IMR-90 (cell line): ENCODE measurements around the gene IL1RAPL1. TPM values are rescaled to one million over a fixed set of nuclear protein-coding genes. Genes with fewer than 3 reads are reported as not detected.

Experiments
- ATAC-seq: fragments of 200-7000 bp; cut with Tn5 transposase; 2 replicates; pipeline ENCODE4 v1.9.1; 2020; ENCODE audit warnings: low read depth, mild to moderate bottlenecking, moderate library complexity
- BruUV-seq: library from RNA; stranded (reverse); fragments of 400-500 nt; replicated peaks from 2 replicates; lab custom pipeline; 2021; lab: Mats Ljungman, UMichigan
- CTCF ChIA-PET: fragments of 300-600 bp; formaldehyde crosslinking; extraction: SDS; loops from one replicate; lab custom pipeline; 2021; ENCODE audit warnings: antibody characterized with exemption; lab: Yijun Ruan, JAX
- POLR2A ChIA-PET: fragments of 300-600 bp; sonication (Branson Sonifier 250); formaldehyde crosslinking; loops from one replicate; lab custom pipeline; 2022; ENCODE audit warnings: antibody characterized with exemption; ENCODE audit not compliant: unreplicated experiment; lab: Charles Lee
- DNase-seq: peaks from one replicate; pipeline ENCODE4 v3.0.0; 2013
- H2AFZ ChIP-seq: replicated peaks from 2 replicates; pipeline ENCODE3; 2013; ENCODE audit warnings: low read length, mild to moderate bottlenecking; ENCODE audit not compliant: poor library complexity
- H2AK5ac ChIP-seq: 2 replicates; pipeline ENCODE4 v1.6.1; 2013; ENCODE audit warnings: low read depth, low read length, inconsistent platforms
- H2AK9ac ChIP-seq: replicated peaks from 2 replicates; pipeline ENCODE3; 2013; ENCODE audit warnings: mild to moderate bottlenecking, low read depth, low read length, moderate library complexity; ENCODE audit not compliant: poor library complexity
- H2BK120ac ChIP-seq: 2 replicates; pipeline ENCODE4 v1.6.1; 2013; ENCODE audit warnings: low read depth, low read length, inconsistent platforms
- H2BK15ac ChIP-seq: 3 replicates; pipeline ENCODE4 v1.6.1; 2013; ENCODE audit warnings: low read depth, low read length, inconsistent platforms
- H2BK20ac ChIP-seq: 2 replicates; pipeline ENCODE4 v1.6.1; 2013; ENCODE audit warnings: low read depth, mild to moderate bottlenecking, inconsistent platforms, low read length, moderate library complexity
- H2BK5ac ChIP-seq: 2 replicates; pipeline ENCODE4 v1.6.1; 2013; ENCODE audit warnings: mild to moderate bottlenecking, low read depth, low read length, inconsistent platforms; ENCODE audit not compliant: poor library complexity, severe bottlenecking
- H3K14ac ChIP-seq: replicated peaks from 2 replicates; pipeline ENCODE4 v1.6.1; 2013; ENCODE audit warnings: low read depth, low read length, inconsistent platforms
- H3K18ac ChIP-seq: 2 replicates; pipeline ENCODE4 v1.6.1; 2013; ENCODE audit warnings: low read depth, low read length, control low read depth
- H3K23ac ChIP-seq: 2 replicates; pipeline ENCODE4 v1.6.1; 2013; ENCODE audit warnings: low read depth, low read length, inconsistent platforms
- H3K27ac ChIP-seq: 2 replicates; pipeline ENCODE4 v1.5.1; 2013; ENCODE audit warnings: mild to moderate bottlenecking, control low read depth, low read length; ENCODE audit not compliant: insufficient read depth
- H3K27me3 ChIP-seq: 2 replicates; pipeline ENCODE4 v1.6.1; 2013; ENCODE audit warnings: low read length; ENCODE audit not compliant: control insufficient read depth, insufficient read depth
- H3K36me3 ChIP-seq: 2 replicates; pipeline ENCODE4 v1.6.1; 2013; ENCODE audit warnings: low read length, mixed read lengths; ENCODE audit not compliant: control insufficient read depth, insufficient read depth
- H3K4ac ChIP-seq: 2 replicates; pipeline ENCODE4 v1.6.1; 2013; ENCODE audit warnings: low read depth, low read length, inconsistent platforms
- H3K4me1 ChIP-seq: 2 replicates; pipeline ENCODE4 v1.6.1; 2013; ENCODE audit warnings: low read length, mixed read lengths; ENCODE audit not compliant: control insufficient read depth, insufficient read depth
- H3K4me2 ChIP-seq: 2 replicates; pipeline ENCODE4 v1.6.1; 2013; ENCODE audit warnings: low read depth, mild to moderate bottlenecking, control low read depth, low read length, moderate library complexity
- H3K4me3 ChIP-seq: 2 replicates; pipeline ENCODE4 v1.5.1; 2013; ENCODE audit warnings: low read depth, mild to moderate bottlenecking, control low read depth, low read length, moderate library complexity; ENCODE audit not compliant: insufficient read depth
- H3K56ac ChIP-seq: 2 replicates; pipeline ENCODE4 v1.6.1; 2013; ENCODE audit warnings: low read length, inconsistent platforms; ENCODE audit not compliant: insufficient read depth; ENCODE audit errors: extremely low read depth
- H3K79me1 ChIP-seq, 2 experiments: 2 replicates each; pipeline ENCODE4 v1.6.1; 2013; ENCODE audit warnings: low read length in 2 of 2, inconsistent platforms in 1 of 2, low read depth in 1 of 2
- H3K9ac ChIP-seq: 2 replicates; pipeline ENCODE4 v1.6.1; 2013; ENCODE audit warnings: low read depth, low read length, control low read depth
- H3K9me1 ChIP-seq: 2 replicates; pipeline ENCODE4 v1.6.1; 2013; ENCODE audit warnings: low read length, inconsistent platforms; ENCODE audit not compliant: insufficient read depth
- H3K9me3 ChIP-seq: 2 replicates; pipeline ENCODE4 v1.6.1; 2013; ENCODE audit warnings: low read length; ENCODE audit not compliant: control insufficient read depth, insufficient read depth
- H4K20me1 ChIP-seq: 2 replicates; pipeline ENCODE4 v1.6.1; 2013; ENCODE audit warnings: low read length, inconsistent platforms; ENCODE audit not compliant: insufficient read depth
- H4K5ac ChIP-seq: 2 replicates; pipeline ENCODE4 v1.6.1; 2013; ENCODE audit warnings: mild to moderate bottlenecking, low read depth, low read length, control low read depth
- H4K8ac ChIP-seq, 2 experiments: 2 replicates each; pipeline ENCODE4 v1.6.1; 2013; ENCODE audit warnings: low read depth in 2 of 2, low read length in 2 of 2, control low read depth in 1 of 2, inconsistent platforms in 1 of 2
- H4K91ac ChIP-seq: 2 replicates; pipeline ENCODE4 v1.6.1; 2013; ENCODE audit warnings: low read depth, low read length, inconsistent platforms; ENCODE audit not compliant: insufficient read depth
- BHLHE40 ChIP-seq: fragments of 150-350 bp; IDR thresholded peaks from 2 replicates; pipeline ENCODE4 v1.6.1; 2016; ENCODE audit warnings: mild to moderate bottlenecking, low read depth, low read length
- CEBPB ChIP-seq: IDR thresholded peaks from 2 replicates; pipeline ENCODE4 v1.6.1; 2012; ENCODE audit warnings: low read depth, low read length, improper control_type of control experiment
- CHD1 ChIP-seq: IDR thresholded peaks from 2 replicates; pipeline ENCODE4 v1.6.1; 2012; ENCODE audit warnings: low read depth, low read length, improper control_type of control experiment
- CTCF ChIP-seq: conservative IDR thresholded peaks from 2 replicates; pipeline ENCODE4 v1.5.1; 2012; ENCODE audit warnings: mild to moderate bottlenecking, low read depth, low read length, improper control_type of control experiment
- FOS ChIP-seq: fragments of 150-350 bp; IDR thresholded peaks from 2 replicates; pipeline ENCODE4 v1.6.1; 2016; ENCODE audit warnings: low read depth, low read length
- MAZ ChIP-seq: IDR thresholded peaks from 2 replicates; pipeline ENCODE4 v1.6.1; 2012; ENCODE audit warnings: low read depth, mild to moderate bottlenecking, low read length, improper control_type of control experiment, moderate library complexity, borderline replicate concordance
- MXI1 ChIP-seq: IDR thresholded peaks from 2 replicates; pipeline ENCODE4 v1.6.1; 2012; ENCODE audit warnings: low read depth, mild to moderate bottlenecking, low read length, moderate library complexity, borderline replicate concordance
- NFE2L2 ChIP-seq: fragments of 150-350 bp; IDR thresholded peaks from 2 replicates; pipeline ENCODE4 v1.6.1; 2016; ENCODE audit warnings: low read depth, mild to moderate bottlenecking, low read length
- RAD21 ChIP-seq: IDR thresholded peaks from 2 replicates; pipeline ENCODE4 v1.6.1; 2012; ENCODE audit warnings: low read length, improper control_type of control experiment
- RCOR1 ChIP-seq: IDR thresholded peaks from 2 replicates; pipeline ENCODE4 v1.6.1; 2012; ENCODE audit warnings: mild to moderate bottlenecking, low read length, improper control_type of control experiment; ENCODE audit not compliant: insufficient replicate concordance
- RFX5 ChIP-seq: IDR thresholded peaks from 2 replicates; pipeline ENCODE4 v1.8.0; 2012; ENCODE audit warnings: low read depth, mild to moderate bottlenecking, low read length, moderate library complexity
- SMC3 ChIP-seq: fragments of 150-350 bp; IDR thresholded peaks from 2 replicates; pipeline ENCODE4 v1.6.1; 2016; ENCODE audit warnings: low read depth, mild to moderate bottlenecking, antibody characterized with exemption, low read length, moderate library complexity
- USF2 ChIP-seq: fragments of 150-350 bp; IDR thresholded peaks from 2 replicates; pipeline ENCODE4 v1.6.1; 2017; ENCODE audit warnings: mild to moderate bottlenecking, antibody characterized with exemption, low read length, low read depth
- WGBS, 2 experiments: methylation state at CpG; one replicate each; pipeline versions ENCODE4 v1.1.5 to v1.1.7; 2013; ENCODE audit warnings: missing lambda C conversion rate in 2 of 2; ENCODE audit not compliant: insufficient read length in 1 of 2; ENCODE audit errors: extremely low coverage in 2 of 2; 5-methylcytosine and 5-hydroxymethylcytosine counted together
- dilution Hi-C: fragments of 300-500 bp; cut with HindIII; formaldehyde crosslinking; loops from one replicate; pipeline ENCODE4 v1.14.3; 2018; ENCODE audit warnings: low sequenced_read_pairs; ENCODE audit not compliant: unreplicated experiment
- in situ Hi-C: fragments of 300-500 bp; cut with MboI; formaldehyde crosslinking; loops from 3 replicates; pipeline ENCODE4 v1.14.3; 2019; ENCODE audit warnings: low sequenced_read_pairs, inconsistent platforms, mixed read lengths
- intact Hi-C: fragments of 100-400 bp; cut with micrococcal nuclease; formaldehyde crosslinking; loops from 2 replicates; pipeline ENCODE4 v1.10.0; 2022
- polyA plus RNA-seq, 3 experiments: library from polyadenylated mRNA; depleted of rRNA; stranded (reverse); fragments of >200 nt; gene quantifications; 2 replicates each; pipeline ENCODE4 v1.2.3, GENCODE V29; 2012; ENCODE audit warnings: low replicate concordance in 1 of 3
- total RNA-seq: library from RNA; depleted of rRNA; stranded (reverse); fragments of >200 nt; gene quantifications from 2 replicates; pipeline ENCODE4 v1.2.3, GENCODE V29; 2012

The IL1RAPL1 gene
- total and polyA plus RNA-seq, 2 of the 4 experiments (the other 2 are of a cell fraction), result 1.5 to 9.0 TPM

- Histone ChIP-seq H2BK120ac (no peak overlapping the region), H3K4ac (no peak overlapping the region), H3K27me3 (no peaks in the 10 kb centered on the region), H3K36me3 (no peaks in the 10 kb centered on the region), H3K23ac (no peak overlapping the region), H2AK9ac (no peak overlapping the region), H3K14ac (no peak overlapping the region), H4K8ac (no peak overlapping the region), H3K27ac (no peak overlapping the region), H3K9me3 (no peaks in the 10 kb centered on the region), H3K9ac (no peak overlapping the region), H2AK5ac (no peak overlapping the region), H3K4me1 (no peaks in the 10 kb centered on the region), H3K4me3 (no peak overlapping the region), H3K56ac (no peak overlapping the region), H3K4me2 (0 out of 2 replicates have a peak overlapping the region, but pooled peaks have one; percentile 23), H3K9me1 (0 out of 2 replicates have a peak, but pooled peaks cover 6% of the 10 kb centered on the region), H2AFZ (no peak overlapping the region), H2BK15ac (no peak overlapping the region), H2BK20ac (peak overlapping the region; percentile 31; the same call in 1 of the 2 replicates), H3K79me1 (no peaks in the 10 kb centered on the region), H3K18ac (no peak overlapping the region), H2BK5ac (no peak overlapping the region), H4K20me1 (no peaks in the 10 kb centered on the region), H4K91ac (no peak overlapping the region), H4K5ac (no peak overlapping the region)
- peak; percentile 79 for ATAC-seq
- POLR2A ChIA-PET, result no interaction called here
- CTCF ChIA-PET, result interaction anchor here (0.7 kb wide), 1 partner anchor 690 kb away, joined by 3 read pairs; no protein-coding TSS in a partner anchor
- intact Hi-C loops, result no loop called here
- TF ChIP-seq FOS, result no peak
- TF ChIP-seq MAZ, result no peak
- TF ChIP-seq CEBPB, result no peak
- no peak for TF ChIP-seq RCOR1
- no peak for TF ChIP-seq NFE2L2
- no peak for TF ChIP-seq USF2
- no peak for TF ChIP-seq RFX5
- TF ChIP-seq SMC3, result no peak
- TF ChIP-seq MXI1, result no peak
- TF ChIP-seq RAD21, result no peak
- no peak for TF ChIP-seq BHLHE40
- no peak for TF ChIP-seq CTCF
- TF ChIP-seq CHD1, result no peak
- dilution Hi-C loops, result no loop called here
- 22% methylated on average over 2 of the region's 4 CpGs; no CpG with 5 or more reads in 1 of the 2 experiments for WGBS, 2 experiments
- peak; percentile 61 for DNase-seq
- in situ Hi-C loops, result no loop called here
- BruUV-seq, result no TSS peak
These were observed 558.1 kb downstream of the IL1RAPL1 start for GRCh38 chrX:29145316-29145715.
